ENCODE results near the gene SFI1.
"Not testable (repeated sequence)": the region's sequence is repeated elsewhere in the genome, so short reads cannot be mapped to it uniquely, and the experiment has no call there.

SFI1 gene

DNA sequence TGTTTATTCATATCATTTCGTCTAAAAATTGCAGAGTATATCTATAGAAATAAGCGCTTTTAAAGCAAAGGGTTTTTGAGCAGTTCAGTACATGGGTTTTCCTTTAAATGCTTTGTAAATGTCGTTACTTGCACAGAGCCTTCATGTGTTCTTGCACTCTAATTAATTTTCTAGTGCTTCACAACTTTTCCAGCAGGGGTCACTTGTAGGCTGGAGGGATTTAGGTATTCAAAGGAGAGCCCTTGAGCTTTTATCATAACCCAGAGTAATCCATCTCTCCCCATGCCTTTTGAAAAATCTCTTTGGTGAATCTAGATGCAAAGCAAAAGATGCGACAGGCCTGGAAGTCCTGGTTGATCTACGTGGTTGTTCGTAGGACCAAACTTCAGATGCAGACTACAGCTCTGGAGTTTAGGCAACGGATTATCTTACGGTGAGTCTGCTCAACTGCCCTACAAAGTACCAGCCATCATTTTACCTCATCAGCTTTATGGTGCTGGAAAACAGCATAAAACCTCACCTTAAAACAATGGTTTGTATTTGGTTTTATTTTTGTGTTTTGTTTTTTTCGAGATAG, 60.4 kb downstream of the SFI1 start:
- no peak for DNase-seq

DNA sequence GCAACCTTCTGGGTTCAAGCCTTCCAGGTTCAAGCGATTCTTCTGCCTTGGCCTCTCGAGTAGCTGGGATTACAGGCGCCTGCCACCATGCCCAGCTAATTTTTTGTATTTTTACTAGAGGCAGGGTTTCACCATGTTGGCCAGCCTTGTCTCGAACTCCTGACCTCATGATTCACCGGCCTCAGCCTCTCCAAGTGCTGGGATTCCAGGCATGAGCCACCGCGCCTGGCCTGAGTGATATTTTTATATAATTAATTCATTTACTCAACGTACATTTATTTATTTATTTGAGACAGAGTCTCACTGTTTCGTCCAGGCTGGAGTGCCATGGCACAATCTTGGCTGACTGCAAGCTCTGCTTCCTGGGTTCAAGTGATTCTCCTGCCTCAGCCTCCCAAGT, 62.2 kb downstream of the SFI1 start:
- DNase-seq: not testable (repeated sequence)

DNA sequence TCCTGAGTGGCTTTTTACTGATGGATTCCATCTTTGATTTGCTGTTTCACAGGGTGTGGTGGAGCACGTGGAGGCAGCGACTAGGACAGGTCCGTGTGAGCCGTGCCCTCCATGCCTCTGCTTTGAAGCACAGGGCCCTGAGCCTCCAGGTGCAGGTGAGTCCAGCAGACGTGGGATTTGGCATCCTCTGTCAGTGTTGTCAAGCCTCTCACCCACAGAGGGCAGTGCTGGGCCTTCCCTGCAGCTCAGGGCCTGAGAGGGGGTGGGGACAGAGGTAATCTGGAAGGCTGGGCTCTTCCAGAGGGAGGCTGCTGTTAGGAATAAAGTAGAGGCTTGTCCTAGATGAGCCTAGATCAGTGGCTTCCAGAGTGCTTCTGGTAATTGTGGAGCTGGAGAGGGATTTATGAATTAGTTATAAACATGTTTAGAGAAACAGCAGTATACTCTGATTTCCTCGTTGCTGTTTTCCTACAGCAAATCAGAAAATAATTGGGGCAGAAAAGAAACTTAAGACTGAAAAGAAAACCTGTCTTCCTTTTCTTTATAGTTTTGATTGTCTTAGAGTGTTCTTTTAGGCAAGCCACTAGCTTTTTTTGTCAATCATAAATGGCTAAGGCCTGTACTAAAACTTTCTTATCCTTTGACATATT, 65.0 kb downstream of the SFI1 start:
- peak; percentile 74 for DNase-seq

DNA sequence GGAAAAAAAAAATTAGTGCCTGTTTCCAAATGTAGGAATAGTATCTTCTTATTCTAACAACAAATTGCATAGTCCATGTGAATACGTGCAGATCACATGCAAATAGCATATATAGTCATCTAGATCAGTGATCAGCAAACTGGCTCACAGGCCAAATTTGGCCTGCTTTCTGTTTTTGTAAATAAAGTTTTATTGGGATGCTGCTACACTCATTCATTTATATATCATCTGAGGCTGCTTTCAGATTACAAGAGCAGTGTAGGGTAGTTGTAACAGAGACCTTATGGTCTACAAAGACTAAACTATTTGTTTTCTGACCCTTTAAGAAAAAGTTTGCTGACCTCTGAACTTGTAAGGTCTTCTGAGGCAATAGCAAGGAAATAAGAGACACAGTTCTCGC, 65.6 kb downstream of the SFI1 start:
- DNase-seq: no peak

DNA sequence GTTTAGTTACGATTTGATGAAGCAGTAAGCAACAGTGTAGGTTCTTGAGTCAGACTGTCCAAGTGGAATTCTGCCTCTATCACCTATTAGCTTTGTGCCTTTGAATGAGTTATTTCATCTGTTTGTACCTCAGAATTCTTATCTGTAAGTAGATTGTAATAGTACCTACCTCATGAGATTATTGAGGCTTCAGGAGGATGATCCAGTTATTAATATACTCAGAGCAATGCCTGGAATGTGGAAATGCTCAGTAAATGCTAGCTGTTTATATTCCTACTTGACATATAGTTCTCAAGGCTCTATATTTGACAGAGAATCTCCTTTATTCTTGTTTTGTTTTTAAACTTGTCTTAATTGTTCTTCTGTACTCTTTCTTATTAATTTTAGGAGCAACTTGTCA, 70.1 kb downstream of the SFI1 start:
- no peak for DNase-seq

DNA sequence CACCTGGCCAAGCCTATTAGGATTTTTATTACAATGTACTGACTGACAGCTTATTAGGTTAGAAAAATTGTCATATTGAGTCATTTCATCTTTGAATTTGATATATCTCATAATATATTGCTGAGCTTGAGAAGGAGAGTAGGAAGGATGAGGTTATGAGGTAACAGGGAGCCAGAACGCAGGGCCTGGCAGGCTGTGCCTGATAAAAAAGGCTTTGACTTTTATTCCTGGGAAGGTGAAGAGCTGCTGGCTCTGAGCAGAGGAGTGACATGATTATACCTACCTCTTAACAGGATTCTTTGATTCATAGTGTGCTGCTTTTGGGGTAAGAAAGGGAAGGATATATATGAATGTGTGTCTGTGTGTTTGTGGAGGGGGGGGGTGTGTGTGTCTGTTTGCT, 70.9 kb downstream of the SFI1 start:
- DNase-seq: no peak

DNA sequence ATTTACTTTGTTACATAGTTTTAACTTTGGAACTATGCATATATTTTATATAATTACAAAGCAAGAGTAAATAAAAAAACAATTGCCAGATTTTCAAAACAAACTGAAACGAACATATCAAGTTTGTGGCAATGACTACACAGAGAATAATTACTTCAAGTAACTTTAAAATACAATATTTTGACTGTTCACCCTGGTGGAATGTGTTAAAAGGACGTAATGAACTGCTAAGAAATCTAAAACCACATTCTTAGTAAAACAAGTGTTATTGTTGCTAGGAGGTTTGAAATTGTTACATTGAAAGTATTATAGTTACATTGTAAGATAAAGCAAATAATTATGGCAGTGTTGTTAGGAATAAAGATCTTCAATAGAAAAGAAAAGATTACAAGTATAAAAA, 71.4 kb downstream of the SFI1 start:
- DNase-seq: no peak

DNA sequence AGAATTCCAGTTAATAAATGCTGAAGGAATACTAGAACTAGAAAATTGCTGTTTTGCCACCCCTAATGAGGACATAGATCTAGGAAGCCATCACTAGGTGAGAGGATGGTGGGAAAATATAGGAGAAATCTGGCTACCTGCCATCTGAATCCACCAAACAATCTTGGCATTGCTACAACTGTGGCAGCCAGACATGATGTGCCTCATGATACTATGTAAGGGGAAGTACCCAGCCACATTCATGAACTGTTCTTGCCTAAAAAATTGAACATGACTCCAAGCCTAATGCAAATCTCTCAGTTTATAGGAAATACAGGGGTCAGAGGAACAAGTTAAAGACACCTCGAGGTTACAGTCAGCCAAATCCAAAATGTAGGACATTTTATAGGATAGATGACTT, 72.8 kb downstream of the SFI1 start:
- no peak for DNase-seq

DNA sequence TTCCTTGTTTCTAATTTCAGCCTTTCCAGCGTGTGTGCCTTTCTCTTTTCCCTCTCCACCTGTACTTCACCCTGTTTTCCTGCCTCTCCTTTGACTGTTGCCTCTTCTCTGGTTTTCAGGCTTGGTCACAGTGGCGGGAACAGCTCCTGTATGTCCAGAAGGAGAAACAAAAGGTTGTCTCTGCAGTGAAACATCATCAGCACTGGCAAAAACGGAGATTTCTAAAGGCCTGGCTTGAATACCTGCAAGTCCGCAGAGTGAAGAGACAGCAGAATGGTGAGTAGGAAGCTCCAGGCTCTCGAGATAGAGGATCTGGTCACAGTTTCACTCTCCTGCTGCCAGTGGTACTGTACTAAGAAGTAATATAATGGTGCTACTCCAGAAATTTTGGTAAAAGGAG, 76.6 kb downstream of the SFI1 start:
- DNase-seq: no peak

DNA sequence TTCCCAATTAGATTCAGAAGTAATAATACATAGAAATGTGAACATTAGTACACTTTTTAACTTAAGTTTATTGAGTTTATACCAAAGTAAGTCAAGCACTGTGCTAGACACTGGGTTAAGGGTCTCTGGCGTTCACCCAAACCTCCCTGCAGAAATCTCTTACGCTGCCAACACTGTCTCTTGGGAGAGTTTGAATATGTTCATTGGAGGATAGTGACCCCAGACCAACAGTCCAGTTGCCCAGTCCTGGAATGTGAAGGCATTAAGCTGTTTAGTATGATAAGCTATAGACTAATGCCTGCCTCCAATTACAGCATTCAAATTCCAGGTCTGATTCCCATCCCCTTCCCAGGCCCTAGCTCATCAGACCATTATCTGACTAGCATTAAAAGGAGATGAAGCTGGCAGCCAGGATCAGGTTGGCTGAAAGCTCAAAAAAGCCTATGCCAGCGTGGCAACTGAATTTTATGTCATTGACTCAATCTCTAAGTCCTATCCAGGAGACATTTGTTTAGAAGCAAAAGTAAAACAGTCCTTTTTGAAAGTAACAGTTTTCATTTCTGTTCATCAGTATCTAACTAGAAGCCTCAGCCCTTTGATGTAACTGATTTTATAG, 77.8 kb downstream of the SFI1 start:
- no peak for DNase-seq

DNA sequence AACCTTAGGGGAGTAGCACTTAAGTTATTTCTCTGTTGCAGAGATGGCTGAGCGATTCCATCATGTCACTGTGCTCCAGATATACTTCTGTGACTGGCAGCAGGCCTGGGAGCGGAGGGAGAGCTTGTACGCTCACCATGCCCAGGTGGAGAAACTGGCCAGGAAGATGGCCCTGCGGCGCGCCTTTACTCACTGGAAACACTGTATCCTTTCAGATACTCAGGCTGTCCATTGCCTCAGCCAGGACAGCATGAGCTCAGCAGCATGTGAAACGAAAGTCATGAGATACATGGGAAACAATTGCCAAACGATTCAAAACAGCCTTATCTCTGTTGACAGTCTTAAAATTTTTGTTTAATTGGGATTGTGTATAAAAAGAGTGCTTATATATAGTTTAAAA, 78.9 kb downstream of the SFI1 start:
- no peak for DNase-seq

DNA sequence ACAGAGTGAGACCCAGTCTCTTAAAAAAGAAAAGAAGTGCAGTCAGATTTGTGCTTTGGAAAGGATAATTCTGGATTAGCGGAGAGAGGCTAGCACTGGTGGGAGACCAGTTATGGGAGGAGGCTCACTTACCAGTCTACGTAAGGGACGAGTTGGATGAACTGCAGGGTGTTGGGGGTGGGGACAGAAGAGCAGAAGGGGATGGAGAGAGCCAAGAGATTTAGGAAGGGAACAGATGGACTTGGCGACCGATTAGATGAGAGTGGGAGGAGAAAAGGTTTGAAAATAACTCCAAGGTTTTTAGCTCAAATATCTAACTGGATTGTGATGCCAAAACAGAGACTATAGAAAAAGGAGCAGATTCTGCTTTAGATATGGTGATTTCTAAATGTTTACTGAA, 81.4 kb downstream of the SFI1 start:
- no peak for DNase-seq

DNA sequence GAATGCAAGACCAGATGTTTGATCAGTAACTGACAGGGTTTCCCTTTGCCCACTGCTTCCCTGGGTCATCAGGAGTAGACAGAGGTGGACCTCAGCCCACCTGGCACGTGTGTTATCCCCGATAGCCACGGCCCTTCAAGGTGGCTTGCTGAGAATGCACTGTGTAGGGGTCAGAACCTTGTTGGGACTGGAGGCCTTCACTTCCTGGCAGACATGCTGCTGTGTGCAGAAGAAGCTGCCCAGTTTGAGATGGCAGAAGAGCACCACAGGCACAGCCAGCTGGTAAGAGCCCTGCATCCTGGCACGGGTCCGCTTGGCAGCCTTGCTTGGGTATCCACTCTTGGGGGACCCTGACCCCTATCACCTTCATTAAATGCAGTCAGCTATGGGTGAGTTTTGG, 81.8 kb downstream of the SFI1 start:
- DNase-seq: no peak

DNA sequence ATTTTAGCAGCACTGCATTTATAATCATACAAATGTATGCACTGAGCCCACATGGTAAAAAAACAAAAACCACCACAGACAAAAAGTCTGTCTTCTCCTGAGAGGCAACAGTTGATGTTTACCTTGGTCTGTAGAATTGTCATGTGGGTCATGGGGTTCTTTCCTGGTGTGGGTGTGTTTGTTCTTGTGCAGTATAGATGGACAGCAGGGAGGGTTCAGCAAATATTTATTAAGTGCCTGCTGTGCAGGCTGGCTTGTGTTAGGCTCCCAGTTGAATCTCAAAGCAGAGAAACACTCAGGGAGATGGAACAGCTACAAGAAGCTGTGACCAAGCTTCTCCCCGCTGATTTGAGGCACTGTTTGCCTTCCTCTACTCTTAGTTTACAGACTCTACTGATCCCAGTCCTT, 83.5 kb downstream of the SFI1 start:
- no peak for DNase-seq

DNA sequence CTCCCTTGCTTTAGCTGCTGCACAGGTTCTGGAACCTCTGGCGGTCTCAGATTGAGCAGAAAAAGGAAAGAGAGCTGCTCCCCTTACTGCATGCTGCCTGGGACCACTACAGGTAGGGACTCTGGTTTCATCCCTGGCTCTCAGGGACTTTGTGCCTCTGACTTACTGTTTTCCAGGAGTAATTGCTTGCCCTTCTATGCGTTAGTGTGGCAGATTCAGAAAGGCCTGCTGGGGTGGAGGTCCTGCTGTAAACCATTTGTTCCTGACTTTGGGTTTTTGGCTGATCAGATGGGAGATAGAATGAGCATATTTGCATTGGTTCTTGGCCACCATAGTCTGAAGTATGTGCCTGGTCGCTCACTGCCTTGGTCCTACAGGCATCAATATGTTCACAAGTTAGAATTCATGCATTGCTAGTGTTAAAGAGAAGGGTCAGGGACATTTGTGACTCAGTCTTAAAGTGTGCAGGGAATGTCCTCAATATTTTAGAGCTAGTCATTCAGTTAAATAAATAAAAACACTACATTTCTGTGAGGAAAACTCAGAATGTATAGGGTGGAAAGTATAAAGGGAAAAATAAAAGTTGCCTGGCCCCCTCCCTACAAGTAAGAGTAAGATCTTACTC, 87.6 kb downstream of the SFI1 start:
- DNase-seq: peak; percentile 6

DNA sequence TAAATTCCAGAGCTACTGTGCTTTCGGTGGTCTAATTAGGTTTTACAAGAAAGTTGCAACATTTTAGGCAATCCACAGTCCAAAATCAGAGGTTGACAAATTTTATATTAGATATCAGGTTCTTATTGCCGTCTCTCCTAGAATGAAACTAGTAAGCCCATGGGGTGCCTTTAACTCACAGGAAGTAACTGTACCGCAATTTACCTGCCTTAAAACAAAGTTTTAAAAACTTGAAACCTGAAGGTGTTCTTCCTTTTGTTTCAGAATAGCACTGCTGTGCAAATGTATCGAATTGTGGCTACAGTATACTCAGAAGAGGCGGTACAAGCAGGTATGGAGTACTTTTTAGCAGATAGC, 88.4 kb downstream of the SFI1 start:
- DNase-seq: no peak

DNA sequence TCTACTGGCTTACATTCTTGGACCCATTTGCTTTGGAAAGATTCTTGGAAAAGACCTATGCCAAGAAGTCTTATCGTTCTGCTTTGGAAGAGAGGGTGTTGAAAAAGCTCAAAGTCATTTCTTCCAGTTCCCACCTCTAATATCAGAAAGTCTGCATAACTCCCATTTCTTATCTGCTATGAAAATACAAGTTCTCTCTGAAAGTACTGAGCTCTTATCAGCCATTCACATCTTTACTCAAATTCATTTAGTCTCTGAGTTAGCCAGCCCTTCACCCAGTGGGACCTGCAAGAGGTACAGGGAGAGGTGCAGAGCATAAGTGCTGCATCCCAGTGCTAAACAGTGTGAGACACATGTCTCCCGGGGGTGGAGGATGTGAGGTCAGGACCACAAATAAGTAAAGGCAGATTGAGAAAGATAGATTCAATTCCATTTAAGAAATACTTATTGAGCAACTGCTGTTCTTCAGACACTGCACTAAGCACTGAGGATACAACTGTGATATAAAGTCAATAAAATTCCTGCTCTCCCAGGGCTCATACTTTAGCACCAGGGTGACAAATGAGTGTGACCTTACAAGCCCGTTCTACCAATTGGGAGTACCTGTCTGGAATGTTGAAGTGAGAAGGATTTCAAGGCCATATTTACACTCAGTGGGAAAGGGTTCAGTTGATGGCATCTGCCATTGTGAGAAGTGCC, 89.0 kb downstream of the SFI1 start:
- no peak for DNase-seq

DNA sequence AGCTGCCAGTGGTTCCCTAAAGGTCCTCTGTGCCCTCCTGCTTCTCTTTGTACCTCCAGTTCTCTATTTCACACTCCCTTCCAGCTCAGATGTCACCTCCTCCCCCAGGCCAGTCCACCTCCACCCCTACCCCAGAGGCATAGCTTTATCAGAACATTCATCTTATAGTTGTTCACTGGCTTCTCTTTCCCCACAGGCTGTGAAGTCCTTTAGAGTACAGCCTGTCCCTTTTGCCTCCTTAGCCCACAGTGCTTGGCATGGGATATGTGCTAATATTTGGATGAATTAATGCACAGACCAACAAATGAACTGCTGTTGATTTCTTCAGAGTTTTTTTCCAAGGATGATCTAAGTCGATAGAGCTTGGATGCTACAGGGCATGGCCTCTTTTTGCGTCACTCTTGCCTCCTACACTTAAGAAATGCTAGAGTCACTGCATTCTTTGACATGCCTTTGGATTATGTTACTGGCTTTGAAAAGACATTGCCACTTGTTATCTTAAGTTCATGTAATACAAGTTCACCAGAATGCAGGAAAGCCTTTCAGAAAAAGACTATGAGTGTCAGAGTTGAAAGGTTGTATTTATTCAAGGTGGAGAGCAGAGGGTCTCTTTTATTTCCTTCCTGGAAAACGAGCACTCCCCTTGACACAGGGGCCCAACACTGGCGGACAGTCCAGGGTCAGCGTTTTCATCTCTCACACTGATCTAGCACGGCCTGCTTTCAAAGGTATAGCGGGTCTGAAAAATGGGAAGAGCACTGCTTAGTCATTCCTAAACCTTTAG, 90.0 kb downstream of the SFI1 start:
- DNase-seq: no peak

DNA sequence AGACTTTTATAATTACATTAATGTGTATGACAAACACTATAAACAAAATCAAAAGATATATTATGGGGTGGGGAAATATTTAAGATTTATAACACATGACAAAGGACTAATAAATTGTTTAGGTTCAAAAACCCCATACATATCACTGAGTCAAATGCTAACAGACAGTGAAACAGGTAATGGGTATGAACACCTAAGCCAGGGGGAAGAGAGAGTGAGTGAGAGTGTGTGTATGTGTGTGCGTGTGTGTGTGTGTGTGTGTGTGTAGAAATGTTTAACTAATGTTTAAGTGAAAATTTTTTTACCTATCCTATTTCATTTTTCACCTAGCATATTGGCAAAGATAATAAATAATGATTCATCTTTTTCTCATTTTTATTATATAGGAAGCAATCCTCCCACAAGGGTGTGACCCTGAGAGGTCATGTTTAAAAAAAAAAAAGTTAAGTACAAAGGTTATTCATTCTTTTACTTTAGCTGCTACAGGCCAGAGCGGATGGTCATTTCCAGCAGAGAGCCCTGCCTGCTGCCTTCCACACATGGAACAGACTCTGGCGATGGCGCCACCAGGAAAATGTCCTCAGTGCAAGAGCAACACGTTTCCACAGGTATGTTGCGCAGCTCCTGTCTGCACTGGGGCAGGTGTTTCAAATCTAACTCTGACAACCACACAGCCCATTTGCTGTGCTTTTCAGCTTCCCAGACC, 92.8 kb downstream of the SFI1 start:
- no peak for DNase-seq

DNA sequence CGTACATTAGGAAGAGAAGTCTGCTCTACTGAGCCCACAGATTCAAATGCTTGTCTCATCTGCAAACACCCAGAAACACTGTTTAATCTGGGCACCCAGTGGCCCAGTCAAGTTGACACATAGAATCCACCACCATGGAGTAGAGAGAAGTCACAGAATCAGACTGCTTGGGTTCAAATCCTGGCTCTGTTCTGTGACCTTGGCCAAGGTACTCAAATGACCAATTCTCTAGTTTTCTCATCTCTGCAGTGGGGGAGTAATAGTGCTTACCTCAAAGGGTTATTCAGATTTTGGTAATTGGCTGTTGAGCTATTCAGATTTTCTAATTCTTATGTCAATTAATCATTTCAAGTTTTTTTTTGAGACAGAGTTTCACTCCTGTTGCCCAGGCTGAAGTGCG, 93.8 kb downstream of the SFI1 start:
- not testable (repeated sequence) for DNase-seq

DNA sequence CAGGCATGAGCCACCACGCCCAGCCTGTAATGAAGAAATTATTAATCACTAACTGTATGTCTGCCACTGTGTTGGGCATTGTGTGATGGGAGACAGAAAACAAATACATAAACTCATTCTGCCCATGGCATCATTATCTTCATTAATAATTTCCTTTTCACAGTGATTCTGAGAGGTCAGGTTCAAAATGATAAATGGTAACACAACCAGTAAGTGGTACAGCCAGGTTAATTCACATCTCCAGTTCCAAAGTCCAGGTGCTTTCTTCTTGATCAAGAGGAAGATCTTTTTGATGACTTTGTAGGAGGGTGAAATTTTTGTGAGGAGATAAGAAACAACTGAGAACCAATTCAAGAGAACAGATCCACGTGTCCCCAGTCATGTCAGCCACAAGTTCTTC, 98.9 kb downstream of the SFI1 start:
- DNase-seq: no peak

DNA sequence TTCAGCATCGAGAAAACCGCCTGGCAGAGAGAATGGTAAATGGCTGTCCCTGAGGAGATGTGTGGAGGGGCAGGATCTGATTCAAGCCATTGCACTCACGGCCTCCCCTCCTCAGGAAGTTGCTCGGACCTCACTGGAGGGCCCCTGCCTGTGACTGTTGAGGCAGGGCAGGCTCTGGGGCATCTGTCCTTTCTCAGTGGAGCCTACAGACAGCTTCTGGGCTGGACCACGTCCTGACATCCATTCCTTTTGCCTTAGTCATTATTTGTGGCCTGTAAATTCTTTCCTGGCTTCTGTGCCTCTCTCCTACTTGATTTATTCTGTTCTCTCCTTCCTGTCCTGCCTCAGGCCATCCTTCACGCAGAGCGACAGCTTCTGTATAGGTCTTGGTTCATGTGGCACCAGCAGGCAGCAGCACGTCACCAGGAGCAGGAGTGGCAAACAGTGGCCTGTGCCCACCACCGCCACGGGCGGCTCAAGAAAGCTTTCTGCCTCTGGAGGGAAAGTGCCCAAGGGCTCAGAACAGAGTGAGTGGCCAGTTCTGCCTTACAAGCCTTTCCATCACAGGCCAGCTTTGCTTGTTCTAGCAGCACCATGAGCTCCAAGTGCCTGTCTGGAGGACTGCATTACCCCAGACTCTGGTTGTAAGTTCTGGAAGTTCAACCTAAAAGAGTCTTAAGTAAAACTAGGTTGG, 106.1 kb downstream of the SFI1 start:
- peak; percentile 57 for DNase-seq

All from amniotic stem cell (primary cell).